HEK293 (cell line): ENCODE results near the gene TMIE.

Experiments
- CTCF ChIA-PET: fragments of 350-600 bp; formaldehyde crosslinking; extraction: SDS; loops from one replicate; lab custom pipeline; 2021; ENCODE audit warnings: antibody characterized with exemption; lab: Yijun Ruan, JAX
- POLR2A ChIA-PET: fragments of 300-600 bp; formaldehyde crosslinking; extraction: SDS; loops from one replicate; lab custom pipeline; 2020; ENCODE audit warnings: antibody characterized with exemption, inconsistent platforms; lab: Yijun Ruan, JAX
- H3K27ac ChIP-seq: fragments of 200-500 bp; sonication (Bioruptor generic); 2 replicates; pipeline ENCODE4 v1.5.1; 2014; ENCODE audit warnings: low read depth, low read length, control low read depth, inconsistent platforms; ENCODE audit errors: extremely low read depth
- H3K36me3 ChIP-seq, 2 experiments: fragments of 200-500 bp in 1 of 2; sonication (Bioruptor generic) in 1 of 2; 1 replicate in 1 of 2; 2 replicates in 1 of 2; pipeline ENCODE4 v1.5.1; 2014 to 2017; ENCODE audit warnings: inconsistent platforms in 2 of 2, low read length in 2 of 2; ENCODE audit not compliant: control insufficient read depth in 2 of 2, insufficient read depth in 1 of 2
- H3K4me1 ChIP-seq: fragments of 200-500 bp; sonication (Bioruptor generic); 2 replicates; pipeline ENCODE4 v1.5.1; 2014; ENCODE audit warnings: mild to moderate bottlenecking, low read length, inconsistent platforms; ENCODE audit not compliant: control insufficient read depth, insufficient read depth
- H3K4me3 ChIP-seq: 2 replicates; pipeline ENCODE4 v1.5.1; 2011; ENCODE audit warnings: low read depth, mild to moderate bottlenecking, control low read depth, low read length, moderate library complexity
- H3K9me3 ChIP-seq: fragments of 200-500 bp; sonication (Bioruptor generic); 2 replicates; pipeline ENCODE4 v1.5.1; 2014; ENCODE audit warnings: low read depth, low read length, inconsistent platforms; ENCODE audit not compliant: control insufficient read depth, insufficient read depth
- KLF1 ChIP-seq: fragments of 450-650 bp; formaldehyde crosslinking; IDR thresholded peaks from 2 replicates; pipeline ENCODE4 v1.5.1; 2016; ENCODE audit warnings: missing biosample characterization, missing genetic modification characterization
- ZBTB7A ChIP-seq: fragments of 450-650 bp; formaldehyde crosslinking; IDR thresholded peaks from 2 replicates; pipeline ENCODE4 v1.5.1; 2016; ENCODE audit warnings: low read depth, missing biosample characterization, missing genetic modification characterization
- ZFHX2 ChIP-seq: fragments of 450-650 bp; formaldehyde crosslinking; conservative IDR thresholded peaks from 2 replicates; pipeline ENCODE4 v1.5.1; 2016; ENCODE audit warnings: missing biosample characterization, missing genetic modification characterization
- ZNF155 ChIP-seq: fragments of 450-650 bp; formaldehyde crosslinking; IDR thresholded peaks from 2 replicates; pipeline ENCODE4 v1.5.1; 2016; ENCODE audit warnings: missing biosample characterization, missing genetic modification characterization
- ZNF302 ChIP-seq: fragments of 450-650 bp; formaldehyde crosslinking; IDR thresholded peaks from 2 replicates; pipeline ENCODE4 v1.5.1; 2016; ENCODE audit warnings: missing biosample characterization, missing genetic modification characterization, low read depth
- TF ChIP-seq, protein P1 (sequence below): fragments of 450-650 bp; formaldehyde crosslinking; IDR thresholded peaks from 2 replicates; pipeline ENCODE4 v1.5.1; 2016; ENCODE audit warnings: missing biosample characterization, missing genetic modification characterization
- TF ChIP-seq, protein P2 (sequence below): fragments of 450-650 bp; formaldehyde crosslinking; IDR thresholded peaks from 2 replicates; pipeline ENCODE4 v1.5.1; 2016; ENCODE audit warnings: missing biosample characterization, missing genetic modification characterization, borderline replicate concordance
- TF ChIP-seq, protein P3 (sequence below): fragments of 450-650 bp; formaldehyde crosslinking; IDR thresholded peaks from 2 replicates; pipeline ENCODE4 v1.5.1; 2016; ENCODE audit warnings: missing biosample characterization, missing genetic modification characterization

Gene TMIE

DNA sequence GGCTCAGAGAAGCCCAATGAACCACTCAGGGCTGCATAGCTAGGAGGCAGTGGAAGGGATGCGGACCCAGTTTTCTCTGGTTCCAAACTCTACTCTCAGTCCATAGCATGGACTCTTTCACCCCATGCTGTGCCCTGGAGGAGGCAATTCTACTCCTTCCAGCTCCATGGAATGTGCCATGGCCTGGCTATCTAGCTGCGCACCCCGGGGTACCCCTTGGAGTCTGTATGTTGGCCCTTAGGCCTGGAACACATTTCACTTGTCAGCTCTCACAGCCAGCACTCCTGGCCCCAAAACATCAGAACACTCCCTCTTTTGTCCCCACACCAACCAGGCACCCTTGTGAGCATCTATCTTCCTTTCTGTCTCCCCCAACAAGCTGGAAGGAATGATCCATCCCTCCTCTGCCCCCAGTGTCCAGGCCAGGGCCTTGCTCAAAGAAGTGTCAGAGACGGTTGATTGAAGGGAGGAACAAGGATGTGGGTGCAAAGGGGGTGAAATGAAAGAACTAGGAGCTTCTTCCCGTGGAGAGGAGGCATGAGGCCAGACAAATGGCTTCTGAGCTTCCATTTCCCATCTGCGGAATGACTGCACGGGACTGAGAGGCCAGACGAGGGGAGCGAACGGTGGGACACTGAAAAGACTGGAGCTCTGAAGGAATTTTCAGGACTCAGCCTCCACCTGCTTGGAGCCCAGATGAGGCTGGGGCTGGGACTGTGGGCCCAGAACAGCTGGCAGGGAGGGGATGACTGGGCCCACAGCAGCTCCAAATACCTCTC lies 13.7 kb downstream of the TMIE start:
- H3K9me3 ChIP-seq = no peaks in the 10 kb centered on the region
- no peak overlapping the region for H3K4me3 ChIP-seq
- H3K27ac ChIP-seq = no peak overlapping the region
- no peaks in the 10 kb centered on the region for H3K4me1 ChIP-seq
- ChIA-PET CTCF (interaction anchor here (0.7 kb wide), 1 partner anchor 181 kb away, joined by 4 read pairs; no protein-coding TSS in a partner anchor), POLR2A (no interaction called here)
- TF ChIP-seq, protein P1, sequence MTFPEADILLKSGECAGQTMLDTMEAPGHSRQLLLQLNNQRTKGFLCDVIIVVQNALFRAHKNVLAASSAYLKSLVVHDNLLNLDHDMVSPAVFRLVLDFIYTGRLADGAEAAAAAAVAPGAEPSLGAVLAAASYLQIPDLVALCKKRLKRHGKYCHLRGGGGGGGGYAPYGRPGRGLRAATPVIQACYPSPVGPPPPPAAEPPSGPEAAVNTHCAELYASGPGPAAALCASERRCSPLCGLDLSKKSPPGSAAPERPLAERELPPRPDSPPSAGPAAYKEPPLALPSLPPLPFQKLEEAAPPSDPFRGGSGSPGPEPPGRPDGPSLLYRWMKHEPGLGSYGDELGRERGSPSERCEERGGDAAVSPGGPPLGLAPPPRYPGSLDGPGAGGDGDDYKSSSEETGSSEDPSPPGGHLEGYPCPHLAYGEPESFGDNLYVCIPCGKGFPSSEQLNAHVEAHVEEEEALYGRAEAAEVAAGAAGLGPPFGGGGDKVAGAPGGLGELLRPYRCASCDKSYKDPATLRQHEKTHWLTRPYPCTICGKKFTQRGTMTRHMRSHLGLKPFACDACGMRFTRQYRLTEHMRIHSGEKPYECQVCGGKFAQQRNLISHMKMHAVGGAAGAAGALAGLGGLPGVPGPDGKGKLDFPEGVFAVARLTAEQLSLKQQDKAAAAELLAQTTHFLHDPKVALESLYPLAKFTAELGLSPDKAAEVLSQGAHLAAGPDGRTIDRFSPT (tag by site-specific recombination) = no peak
- TF ChIP-seq, protein P2, sequence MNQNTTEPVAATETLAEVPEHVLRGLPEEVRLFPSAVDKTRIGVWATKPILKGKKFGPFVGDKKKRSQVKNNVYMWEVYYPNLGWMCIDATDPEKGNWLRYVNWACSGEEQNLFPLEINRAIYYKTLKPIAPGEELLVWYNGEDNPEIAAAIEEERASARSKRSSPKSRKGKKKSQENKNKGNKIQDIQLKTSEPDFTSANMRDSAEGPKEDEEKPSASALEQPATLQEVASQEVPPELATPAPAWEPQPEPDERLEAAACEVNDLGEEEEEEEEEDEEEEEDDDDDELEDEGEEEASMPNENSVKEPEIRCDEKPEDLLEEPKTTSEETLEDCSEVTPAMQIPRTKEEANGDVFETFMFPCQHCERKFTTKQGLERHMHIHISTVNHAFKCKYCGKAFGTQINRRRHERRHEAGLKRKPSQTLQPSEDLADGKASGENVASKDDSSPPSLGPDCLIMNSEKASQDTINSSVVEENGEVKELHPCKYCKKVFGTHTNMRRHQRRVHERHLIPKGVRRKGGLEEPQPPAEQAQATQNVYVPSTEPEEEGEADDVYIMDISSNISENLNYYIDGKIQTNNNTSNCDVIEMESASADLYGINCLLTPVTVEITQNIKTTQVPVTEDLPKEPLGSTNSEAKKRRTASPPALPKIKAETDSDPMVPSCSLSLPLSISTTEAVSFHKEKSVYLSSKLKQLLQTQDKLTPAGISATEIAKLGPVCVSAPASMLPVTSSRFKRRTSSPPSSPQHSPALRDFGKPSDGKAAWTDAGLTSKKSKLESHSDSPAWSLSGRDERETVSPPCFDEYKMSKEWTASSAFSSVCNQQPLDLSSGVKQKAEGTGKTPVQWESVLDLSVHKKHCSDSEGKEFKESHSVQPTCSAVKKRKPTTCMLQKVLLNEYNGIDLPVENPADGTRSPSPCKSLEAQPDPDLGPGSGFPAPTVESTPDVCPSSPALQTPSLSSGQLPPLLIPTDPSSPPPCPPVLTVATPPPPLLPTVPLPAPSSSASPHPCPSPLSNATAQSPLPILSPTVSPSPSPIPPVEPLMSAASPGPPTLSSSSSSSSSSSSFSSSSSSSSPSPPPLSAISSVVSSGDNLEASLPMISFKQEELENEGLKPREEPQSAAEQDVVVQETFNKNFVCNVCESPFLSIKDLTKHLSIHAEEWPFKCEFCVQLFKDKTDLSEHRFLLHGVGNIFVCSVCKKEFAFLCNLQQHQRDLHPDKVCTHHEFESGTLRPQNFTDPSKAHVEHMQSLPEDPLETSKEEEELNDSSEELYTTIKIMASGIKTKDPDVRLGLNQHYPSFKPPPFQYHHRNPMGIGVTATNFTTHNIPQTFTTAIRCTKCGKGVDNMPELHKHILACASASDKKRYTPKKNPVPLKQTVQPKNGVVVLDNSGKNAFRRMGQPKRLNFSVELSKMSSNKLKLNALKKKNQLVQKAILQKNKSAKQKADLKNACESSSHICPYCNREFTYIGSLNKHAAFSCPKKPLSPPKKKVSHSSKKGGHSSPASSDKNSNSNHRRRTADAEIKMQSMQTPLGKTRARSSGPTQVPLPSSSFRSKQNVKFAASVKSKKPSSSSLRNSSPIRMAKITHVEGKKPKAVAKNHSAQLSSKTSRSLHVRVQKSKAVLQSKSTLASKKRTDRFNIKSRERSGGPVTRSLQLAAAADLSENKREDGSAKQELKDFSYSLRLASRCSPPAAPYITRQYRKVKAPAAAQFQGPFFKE (tag by site-specific recombination) = no peak
- H3K36me3 ChIP-seq = no peaks in the 10 kb centered on the region

DNA sequence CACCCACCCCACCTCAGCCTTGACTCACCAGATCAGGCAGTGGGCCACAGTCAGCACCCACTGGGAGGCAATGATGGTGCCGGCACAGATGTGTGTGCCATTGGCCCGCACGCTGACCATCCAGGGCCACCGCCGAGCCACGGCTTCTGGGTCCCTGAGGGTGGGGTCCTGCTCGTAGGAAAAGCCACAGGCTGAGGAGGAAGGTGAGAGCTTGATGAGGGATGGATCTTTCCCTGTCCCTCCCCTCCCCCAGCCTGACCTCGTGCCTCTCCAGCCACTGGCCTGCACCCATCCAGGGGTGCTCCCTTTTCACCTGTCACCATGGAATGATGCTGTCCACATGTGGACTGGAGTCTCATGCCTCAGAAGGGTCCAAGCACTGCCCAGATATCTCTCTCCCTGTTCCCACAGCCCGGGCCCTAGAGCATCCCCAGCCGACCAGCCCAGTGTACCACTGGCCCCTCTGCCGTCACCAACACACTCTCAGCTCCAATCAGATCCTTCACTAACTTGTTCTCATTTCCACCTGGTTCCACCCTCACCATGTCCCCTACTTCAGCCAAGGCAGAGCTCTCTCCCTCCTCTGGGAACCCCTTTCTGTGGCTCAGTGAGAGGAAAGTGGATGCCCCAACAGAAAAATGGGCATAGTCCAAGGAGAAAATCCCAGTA lies 14.4 kb downstream of the TMIE start:
- TF ChIP-seq ZBTB7A (tag by site-specific recombination) (no peak), ZNF302 (tag by site-specific recombination) (no peak), KLF1 (tag by site-specific recombination) (no peak), ZNF155 (tag by site-specific recombination) (no peak), ZFHX2 (tag by site-specific recombination) (0 out of 2 replicates have a peak, but pooled peaks have one; percentile 14)
- TF ChIP-seq, protein P3, sequence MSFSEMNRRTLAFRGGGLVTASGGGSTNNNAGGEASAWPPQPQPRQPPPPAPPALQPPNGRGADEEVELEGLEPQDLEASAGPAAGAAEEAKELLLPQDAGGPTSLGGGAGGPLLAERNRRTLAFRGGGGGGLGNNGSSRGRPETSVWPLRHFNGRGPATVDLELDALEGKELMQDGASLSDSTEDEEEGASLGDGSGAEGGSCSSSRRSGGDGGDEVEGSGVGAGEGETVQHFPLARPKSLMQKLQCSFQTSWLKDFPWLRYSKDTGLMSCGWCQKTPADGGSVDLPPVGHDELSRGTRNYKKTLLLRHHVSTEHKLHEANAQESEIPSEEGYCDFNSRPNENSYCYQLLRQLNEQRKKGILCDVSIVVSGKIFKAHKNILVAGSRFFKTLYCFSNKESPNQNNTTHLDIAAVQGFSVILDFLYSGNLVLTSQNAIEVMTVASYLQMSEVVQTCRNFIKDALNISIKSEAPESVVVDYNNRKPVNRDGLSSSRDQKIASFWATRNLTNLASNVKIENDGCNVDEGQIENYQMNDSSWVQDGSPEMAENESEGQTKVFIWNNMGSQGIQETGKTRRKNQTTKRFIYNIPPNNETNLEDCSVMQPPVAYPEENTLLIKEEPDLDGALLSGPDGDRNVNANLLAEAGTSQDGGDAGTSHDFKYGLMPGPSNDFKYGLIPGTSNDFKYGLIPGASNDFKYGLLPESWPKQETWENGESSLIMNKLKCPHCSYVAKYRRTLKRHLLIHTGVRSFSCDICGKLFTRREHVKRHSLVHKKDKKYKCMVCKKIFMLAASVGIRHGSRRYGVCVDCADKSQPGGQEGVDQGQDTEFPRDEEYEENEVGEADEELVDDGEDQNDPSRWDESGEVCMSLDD (tag by site-specific recombination) = no peak
- CTCF ChIA-PET = interaction anchor here (0.7 kb wide), 2 partner anchors 30 to 180 kb away, joined by 3 to 4 read pairs; no protein-coding TSS in a partner anchor
- Histone ChIP-seq H3K36me3 (no peaks in the 10 kb centered on the region), H3K9me3 (no peaks in the 10 kb centered on the region), H3K4me1 (no peaks in the 10 kb centered on the region), H3K4me3 (no peak overlapping the region), H3K27ac (no peak overlapping the region)
- POLR2A ChIA-PET = no interaction called here
